Bronchial epithelial cell (primary cell): ENCODE measurements around the gene KIF1C. TPM values are rescaled to one million over a fixed set of nuclear protein-coding genes. Genes with fewer than 3 reads are reported as not detected.

Source experiments
- DNase-seq: peaks from one replicate; pipeline ENCODE4 v3.0.0-alpha.2; 2010; ENCODE audit warnings: low read depth
- FAIRE-seq: peaks from 2 replicates; lab custom pipeline; 2011; peaks lifted over from hg19 to GRCh38; lab: Jason Lieb, UNC
- H3K27me3 ChIP-seq: 2 replicates; pipeline ENCODE4 v1.5.1; 2011; ENCODE audit warnings: low read length; ENCODE audit not compliant: control insufficient read depth, insufficient read depth
- H3K36me3 ChIP-seq: 2 replicates; pipeline ENCODE4 v1.5.1; 2011; ENCODE audit warnings: low read length; ENCODE audit not compliant: control insufficient read depth, insufficient read depth
- H3K4me3 ChIP-seq: 2 replicates; pipeline ENCODE4 v1.5.1; 2011; ENCODE audit warnings: mild to moderate bottlenecking, low read depth, low read length, control low read depth
- CTCF ChIP-seq: IDR thresholded peaks from 2 replicates; pipeline ENCODE4 v1.5.1; 2011; ENCODE audit warnings: mild to moderate bottlenecking, moderate library complexity, low read length, control low read depth, inconsistent platforms; ENCODE audit not compliant: insufficient read depth, severe bottlenecking
- total RNA-seq: library from RNA; depleted of rRNA; stranded (reverse); fragments of >200 nt; gene quantifications from 2 replicates; pipeline ENCODE4 v1.2.1, GENCODE V29; 2014

Gene KIF1C
- total RNA-seq, 1 donor from 2014 or later: 89.0 TPM

GRCh38 chr17:4987767-4988567 is 9.8 kb upstream of the KIF1C start:
- no peak for TF ChIP-seq CTCF
- peaks cover 5% of the 10 kb centered on the region for H3K36me3 ChIP-seq
- H3K4me3 ChIP-seq: peak overlapping the region; percentile 87
- DNase-seq (no peak), FAIRE-seq (no peak)
- no peaks in the 10 kb centered on the region for H3K27me3 ChIP-seq

- no peak for FAIRE-seq
- no peak for TF ChIP-seq CTCF
- Histone ChIP-seq H3K4me3 (no peak overlapping the region), H3K27me3 (no peaks in the 10 kb centered on the region), H3K36me3 (no peaks in the 10 kb centered on the region)
- DNase-seq: no peak
Measured at GRCh38 chr17:4994081-4994595, 3.6 kb upstream of the KIF1C start.

- DNase-seq: no peak
- TF ChIP-seq CTCF: no peak
- H3K27me3 ChIP-seq: no peaks in the 10 kb centered on the region
- no peak for FAIRE-seq
- H3K4me3 ChIP-seq: peak overlapping the region; percentile 97
- H3K36me3 ChIP-seq: peaks cover 21% of the 10 kb centered on the region
Measured at GRCh38 chr17:4998027-4998731, 429 bp downstream of the KIF1C start.

GRCh38 chr17:4998732-4999429 is 1.1 kb downstream of the KIF1C start:
- no peak for DNase-seq
- peak overlapping the region; percentile 97 for H3K4me3 ChIP-seq
- no peak for TF ChIP-seq CTCF
- H3K27me3 ChIP-seq: no peaks in the 10 kb centered on the region
- no peak for FAIRE-seq
- peaks cover 26% of the 10 kb centered on the region for H3K36me3 ChIP-seq

GRCh38 chr17:4999430-5000093 is 1.8 kb downstream of the KIF1C start:
- H3K27me3 ChIP-seq: no peaks in the 10 kb centered on the region
- no peak for DNase-seq
- FAIRE-seq: no peak
- H3K36me3 ChIP-seq: peaks cover 33% of the 10 kb centered on the region
- H3K4me3 ChIP-seq: peak overlapping the region; percentile 97
- no peak for TF ChIP-seq CTCF
